Esophagus muscularis mucosa (tissue), 4 donors: Measurements from ENCODE around the gene STT3B.

ENCODE experiments used
- EP300 ChIP-seq: sonication (generic); formaldehyde crosslinking; IDR thresholded peaks from one replicate; pipeline ENCODE4 v1.6.1; 2017; ENCODE audit warnings: antibody characterized with exemption
- POLR2A ChIP-seq: fragments of 450-650 bp; IDR thresholded peaks from one replicate; pipeline ENCODE4 v1.6.1; 2017; ENCODE audit warnings: antibody characterized with exemption, moderate library complexity, mild to moderate bottlenecking, low read depth
- TF ChIP-seq, protein P1 (sequence below), 3 experiments: fragments of 200-600 bp in 2 of 3; fragments of 450-650 bp in 1 of 3; sonication (generic) in 2 of 3; IDR thresholded peaks; one replicate each; pipeline ENCODE4 v1.5.1; 2017 to 2019; ENCODE audit warnings: antibody characterized with exemption in 3 of 3, mild to moderate bottlenecking in 2 of 3, moderate library complexity in 1 of 3

DNA sequence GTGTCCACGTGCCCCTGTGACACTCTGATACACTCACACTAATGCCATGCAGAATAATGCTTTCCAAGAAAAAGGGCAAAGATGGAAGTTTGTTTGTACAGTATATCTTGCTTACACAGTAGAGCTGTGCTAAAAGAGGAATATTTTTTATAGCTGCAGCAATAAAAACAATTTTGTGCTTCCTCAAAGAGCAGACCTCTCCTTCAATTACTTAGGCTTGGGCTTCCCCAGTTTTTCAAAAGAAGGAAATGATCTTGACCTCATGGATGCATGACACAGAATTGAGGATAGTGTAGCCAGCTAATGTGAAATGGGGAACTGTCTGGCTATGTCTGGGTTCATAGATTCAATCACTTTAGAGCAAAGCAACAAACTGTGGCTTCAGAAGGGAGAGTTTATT, 137.4 kb downstream of the STT3B start:
- TF ChIP-seq, protein P1, sequence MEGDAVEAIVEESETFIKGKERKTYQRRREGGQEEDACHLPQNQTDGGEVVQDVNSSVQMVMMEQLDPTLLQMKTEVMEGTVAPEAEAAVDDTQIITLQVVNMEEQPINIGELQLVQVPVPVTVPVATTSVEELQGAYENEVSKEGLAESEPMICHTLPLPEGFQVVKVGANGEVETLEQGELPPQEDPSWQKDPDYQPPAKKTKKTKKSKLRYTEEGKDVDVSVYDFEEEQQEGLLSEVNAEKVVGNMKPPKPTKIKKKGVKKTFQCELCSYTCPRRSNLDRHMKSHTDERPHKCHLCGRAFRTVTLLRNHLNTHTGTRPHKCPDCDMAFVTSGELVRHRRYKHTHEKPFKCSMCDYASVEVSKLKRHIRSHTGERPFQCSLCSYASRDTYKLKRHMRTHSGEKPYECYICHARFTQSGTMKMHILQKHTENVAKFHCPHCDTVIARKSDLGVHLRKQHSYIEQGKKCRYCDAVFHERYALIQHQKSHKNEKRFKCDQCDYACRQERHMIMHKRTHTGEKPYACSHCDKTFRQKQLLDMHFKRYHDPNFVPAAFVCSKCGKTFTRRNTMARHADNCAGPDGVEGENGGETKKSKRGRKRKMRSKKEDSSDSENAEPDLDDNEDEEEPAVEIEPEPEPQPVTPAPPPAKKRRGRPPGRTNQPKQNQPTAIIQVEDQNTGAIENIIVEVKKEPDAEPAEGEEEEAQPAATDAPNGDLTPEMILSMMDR (IDR thresholded peaks at IDR 0.05), result no peak
- no peak for TF ChIP-seq POLR2A
- TF ChIP-seq EP300, result no peak
